Measurements from ENCODE around the gene PCSK1N. TPM values are rescaled to one million over a fixed set of nuclear protein-coding genes. Genes with fewer than 3 reads are reported as not detected.
A peak's percentile ranks its signal among the peaks of the same experiment; 100 is the strongest.

PCSK1N gene
- total RNA-seq, 1 donor from 2014 or later, result 0.33 TPM

DNA sequence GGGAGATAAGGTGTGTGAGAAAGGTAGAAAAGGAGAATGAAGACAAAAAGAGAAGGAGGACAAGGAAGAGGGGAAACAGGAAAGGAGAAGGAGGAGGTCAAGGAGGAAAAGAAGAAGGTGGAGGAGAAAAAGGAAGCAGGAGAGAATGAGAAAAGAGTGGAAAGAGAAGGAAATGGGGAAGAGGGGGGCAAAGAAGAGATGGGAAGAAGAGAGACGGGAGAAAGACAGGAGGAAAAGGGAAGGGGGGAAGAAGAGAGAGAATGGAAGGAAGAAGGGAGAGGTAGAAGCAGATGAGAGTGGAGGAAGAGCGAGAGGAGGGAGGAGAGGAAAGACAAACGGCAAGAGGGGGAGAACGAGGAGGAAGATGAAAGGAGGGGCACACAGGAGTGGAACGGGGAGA is 44.9 kb downstream of the PCSK1N start:
- Mint-ChIP-seq H3K27ac (peak overlapping the region; percentile 20), H3K4me1 (peaks cover 11% of the 10 kb centered on the region), H3K9me3 (no peaks in the 10 kb centered on the region)

DNA sequence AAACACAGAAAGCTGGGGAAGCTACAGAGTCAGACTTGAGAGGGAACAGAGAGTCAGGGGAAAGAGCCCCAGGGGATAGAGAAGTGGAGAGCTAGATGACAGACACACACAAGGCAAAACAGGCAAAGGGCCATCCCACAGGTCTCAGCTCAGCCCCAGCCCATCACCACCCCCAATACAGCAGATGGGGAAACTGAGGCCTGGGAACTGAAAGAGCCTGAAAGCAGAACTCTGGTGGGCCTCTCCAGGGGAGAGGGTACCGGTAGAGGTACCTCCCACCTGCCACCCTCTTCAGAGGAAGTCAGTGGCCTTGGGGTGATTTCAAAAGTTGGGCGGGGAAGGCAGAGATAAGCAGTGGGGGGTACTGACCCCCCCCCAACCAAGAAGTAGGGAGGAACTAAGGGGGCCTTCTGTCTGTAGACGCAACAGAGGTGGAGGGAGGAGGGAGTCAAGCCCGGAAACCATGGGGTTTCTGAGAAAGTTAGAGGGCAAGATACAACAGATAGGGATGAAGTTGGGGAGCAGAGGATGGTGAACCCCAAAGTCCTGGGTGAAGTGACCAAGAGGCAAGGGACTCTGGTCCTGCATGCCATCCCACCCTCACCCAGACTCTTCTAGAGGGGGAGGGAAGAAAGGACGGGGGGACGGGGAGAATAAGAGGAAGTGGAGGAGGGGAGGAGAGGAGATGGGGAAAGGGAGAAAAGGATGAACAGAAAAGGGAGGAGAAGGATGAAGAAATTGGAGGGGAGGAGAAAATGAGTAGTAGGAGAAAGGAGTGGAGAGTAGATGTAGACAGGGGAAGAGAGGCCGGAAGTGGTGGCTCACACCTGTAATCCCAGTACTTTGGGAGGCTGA is 45.8 kb downstream of the PCSK1N start:
- DNase-seq, result no peak
- intact Hi-C loops (cut with micrococcal nuclease), result no loop called here
- Mint-ChIP-seq H3K4me3 (no peak overlapping the region), H3K36me3 (ENCODE audit: low read depth) (no peaks in the 10 kb centered on the region), H3K9me3 (no peaks in the 10 kb centered on the region), H3K27me3 (peaks cover 13% of the 10 kb centered on the region), H3K27ac (no peak overlapping the region), H3K4me1 (peaks cover 11% of the 10 kb centered on the region)

More for the DNA sequence above, 44.9 kb downstream of the PCSK1N start:
- peaks cover 13% of the 10 kb centered on the region for H3K27me3 Mint-ChIP-seq
- no peak overlapping the region for H3K4me3 Mint-ChIP-seq
- no peak for DNase-seq
- intact Hi-C loops (cut with micrococcal nuclease), result no loop called here
- no peaks in the 10 kb centered on the region for H3K36me3 Mint-ChIP-seq (ENCODE audit: low read depth)

DNA sequence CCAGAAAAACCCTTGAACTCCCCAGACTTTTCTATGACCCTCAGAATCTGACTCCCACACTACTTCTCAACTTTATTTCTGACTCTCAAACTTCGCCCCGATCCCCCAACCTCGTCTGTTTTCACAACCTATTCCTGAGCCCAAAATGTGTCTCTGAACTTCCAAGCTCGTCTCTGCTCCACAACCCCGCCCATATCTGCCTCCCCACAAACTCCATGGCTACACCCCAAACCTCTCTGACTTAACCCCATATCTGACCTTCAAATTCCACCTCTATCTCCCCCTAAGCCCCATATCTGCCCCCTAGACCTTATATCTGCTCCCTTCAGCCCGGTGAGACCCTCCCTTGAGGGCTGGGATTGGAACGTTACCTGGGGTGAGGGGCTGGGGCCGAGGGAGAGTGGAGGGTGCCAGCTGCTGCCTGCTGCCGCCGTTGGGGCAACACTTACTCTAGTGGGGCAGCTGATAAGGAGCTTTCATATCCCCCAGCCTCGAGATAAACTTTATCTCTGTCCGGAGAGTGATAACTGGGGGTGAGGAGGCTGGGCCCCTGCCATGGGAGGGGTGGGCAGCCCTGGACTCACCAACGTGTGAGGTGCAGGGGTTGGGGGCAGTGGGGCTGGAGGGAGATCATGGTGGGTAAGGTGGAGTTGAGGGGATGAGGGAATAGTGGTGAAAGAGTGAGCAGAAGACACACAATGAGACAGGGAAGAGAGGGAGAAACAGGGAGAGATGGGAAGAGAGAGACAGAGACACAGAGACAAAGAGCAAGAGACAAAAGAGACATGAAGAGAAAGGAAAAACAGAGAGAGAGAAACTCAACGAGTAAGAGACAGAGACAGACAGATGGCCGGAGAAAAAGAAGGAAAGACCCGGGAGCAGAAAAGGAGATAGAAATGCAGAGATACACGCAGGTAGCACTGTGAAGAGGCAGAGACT is 47.6 kb downstream of the PCSK1N start:
- Mint-ChIP-seq H3K4me1 (peaks cover 11% of the 10 kb centered on the region), H3K9me3 (no peaks in the 10 kb centered on the region), H3K4me3 (no peak overlapping the region), H3K36me3 (ENCODE audit: low read depth) (no peaks in the 10 kb centered on the region), H3K27ac (no peak overlapping the region), H3K27me3 (peaks cover 13% of the 10 kb centered on the region)
- DNase-seq, result no peak
- intact Hi-C loops (cut with micrococcal nuclease), result no loop called here

DNA sequence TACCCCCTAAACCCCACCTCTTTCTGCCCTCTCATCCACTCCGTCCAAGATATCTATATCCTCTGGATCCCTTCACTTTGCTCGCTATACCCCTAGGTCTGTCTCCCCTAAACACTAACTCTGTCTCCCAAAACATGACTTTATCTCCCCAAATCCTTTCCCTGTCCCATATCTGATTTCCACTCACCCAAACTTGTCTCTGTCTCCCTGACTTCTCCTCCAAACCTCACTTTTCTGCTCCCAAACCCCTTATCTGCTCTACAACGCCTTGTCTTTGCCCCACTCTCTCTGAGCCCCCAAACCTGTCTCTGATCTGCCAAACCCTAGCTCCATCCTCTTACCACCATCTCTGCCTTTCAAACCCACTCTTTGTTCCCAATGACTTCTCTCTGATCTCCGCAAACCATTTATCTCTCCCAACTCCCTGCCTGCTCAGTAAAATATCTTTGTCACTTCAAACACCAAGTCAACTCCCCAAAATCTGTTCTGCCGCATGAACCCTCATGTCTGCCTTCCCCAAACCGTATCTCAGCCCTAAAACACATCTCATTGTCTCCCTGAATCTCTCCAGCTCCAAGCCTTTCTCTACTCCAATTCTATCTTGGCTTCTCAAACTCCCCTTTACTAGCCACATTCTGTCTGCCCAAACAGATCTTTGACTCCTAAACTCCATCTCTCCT is 48.4 kb downstream of the PCSK1N start:
- no peaks in the 10 kb centered on the region for H3K9me3 Mint-ChIP-seq
- H3K27me3 Mint-ChIP-seq, result peaks cover 13% of the 10 kb centered on the region
- H3K27ac Mint-ChIP-seq, result no peak overlapping the region
- H3K4me1 Mint-ChIP-seq, result peaks cover 11% of the 10 kb centered on the region
- no peaks in the 10 kb centered on the region for H3K36me3 Mint-ChIP-seq (ENCODE audit: low read depth)
- H3K4me3 Mint-ChIP-seq, result no peak overlapping the region
- intact Hi-C loops (cut with micrococcal nuclease), result no loop called here
- no peak for DNase-seq

DNA sequence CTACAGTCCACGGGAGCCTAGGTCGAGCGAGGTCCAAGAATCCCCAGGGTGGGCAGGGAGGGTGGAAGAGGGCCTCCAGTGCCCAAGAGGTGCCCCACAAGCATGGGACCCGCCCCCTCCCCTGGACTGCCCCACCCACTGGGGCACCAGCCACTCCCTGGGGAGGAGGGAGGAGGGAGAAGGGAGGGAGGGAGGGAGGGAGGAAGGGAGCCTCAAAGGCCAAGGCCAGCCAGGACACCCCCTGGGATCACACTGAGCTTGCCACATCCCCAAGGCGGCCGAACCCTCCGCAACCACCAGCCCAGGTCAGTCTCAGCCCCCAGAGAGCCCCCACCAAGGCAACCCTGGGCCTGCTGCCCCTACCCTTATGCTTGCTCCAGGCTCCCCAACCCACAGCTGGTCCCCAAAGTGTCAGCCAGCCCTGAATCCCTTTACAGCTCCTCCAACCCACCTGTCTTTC is 49.0 kb downstream of the PCSK1N start, which contains the start of gene GATA1:
GATA1 (plus strand) TSS at position 250 of the 460 bp plus-strand sequence. CDS start 4,520 bp downstream, outside the sequence.
- no peak within 1 kb of the TSS for H3K4me3 Mint-ChIP-seq
- intact Hi-C loops (cut with micrococcal nuclease), result no loop called here
- H3K36me3 Mint-ChIP-seq (ENCODE audit: low read depth), result no peaks in the 10 kb centered on the region
- H3K4me1 Mint-ChIP-seq, result peaks cover 11% of the 10 kb centered on the region
- no peaks in the 10 kb centered on the region for H3K9me3 Mint-ChIP-seq
- H3K27ac Mint-ChIP-seq, result no peak within 1 kb of the TSS
- peaks cover 13% of the 10 kb centered on the region for H3K27me3 Mint-ChIP-seq
- DNase-seq, result no peak

DNA sequence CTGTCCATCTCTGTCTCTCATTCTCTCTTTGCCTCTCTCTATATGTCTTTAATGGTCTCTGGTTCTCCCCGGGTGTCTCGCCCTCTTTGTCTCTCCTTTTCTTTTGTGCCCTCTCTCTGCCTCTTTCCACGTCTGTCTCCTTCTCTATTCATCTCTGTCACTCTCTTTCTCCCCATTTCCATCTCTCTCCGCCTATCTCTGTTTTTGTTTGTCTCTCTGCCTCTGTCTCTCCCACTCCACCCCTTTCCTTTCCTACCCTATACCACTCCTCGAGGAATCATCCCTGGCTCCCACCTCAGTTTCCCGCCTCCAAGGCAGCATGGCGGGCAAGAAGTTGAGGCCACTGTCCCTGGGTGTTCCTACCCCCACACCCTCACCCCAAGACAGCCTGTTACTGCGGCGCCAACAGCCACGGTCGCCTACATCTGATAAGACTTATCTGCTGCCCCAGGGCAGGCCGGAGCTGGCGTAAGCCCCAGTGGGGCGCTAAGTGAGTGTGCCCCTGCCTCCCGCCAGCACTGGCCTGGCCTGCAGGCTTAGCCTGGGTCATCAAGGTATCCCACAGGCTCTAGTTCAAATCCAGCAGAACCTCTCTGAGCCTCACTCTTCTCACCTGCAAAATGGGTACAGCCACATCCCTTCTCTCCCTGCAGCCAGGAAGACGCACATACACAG is 49.7 kb downstream of the PCSK1N start:
- DNase-seq, result no peak
- Mint-ChIP-seq H3K4me3 (no peak overlapping the region), H3K27ac (no peak overlapping the region), H3K27me3 (peaks cover 14% of the 10 kb centered on the region), H3K4me1 (peaks cover 11% of the 10 kb centered on the region), H3K9me3 (no peaks in the 10 kb centered on the region), H3K36me3 (ENCODE audit: low read depth) (no peaks in the 10 kb centered on the region)
- intact Hi-C loops (cut with micrococcal nuclease), result no loop called here

DNA sequence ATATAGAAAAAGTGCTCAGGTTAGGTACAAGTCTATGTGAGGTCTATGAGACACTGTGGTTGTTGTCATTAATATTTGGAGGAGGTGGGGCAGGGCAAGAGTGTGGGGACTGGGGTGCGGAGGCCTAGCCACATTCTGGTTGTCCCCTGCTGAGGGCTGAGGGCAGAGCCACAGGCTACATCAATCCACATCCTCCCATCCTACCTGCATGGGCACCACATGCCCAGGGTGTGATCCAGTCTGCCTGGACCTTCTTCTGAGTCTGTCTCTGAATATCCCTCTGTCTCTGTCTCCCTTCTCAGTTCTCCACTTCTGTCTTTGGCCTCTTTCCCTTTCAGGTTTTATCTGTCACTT is 50.2 kb downstream of the PCSK1N start:
- no peak overlapping the region for H3K4me3 Mint-ChIP-seq
- H3K27ac Mint-ChIP-seq, result no peak overlapping the region
- intact Hi-C loops (cut with micrococcal nuclease), result no loop called here
- H3K27me3 Mint-ChIP-seq, result peaks cover 14% of the 10 kb centered on the region
- no peaks in the 10 kb centered on the region for H3K36me3 Mint-ChIP-seq (ENCODE audit: low read depth)
- peaks cover 11% of the 10 kb centered on the region for H3K4me1 Mint-ChIP-seq
- no peak for DNase-seq
- no peaks in the 10 kb centered on the region for H3K9me3 Mint-ChIP-seq

DNA sequence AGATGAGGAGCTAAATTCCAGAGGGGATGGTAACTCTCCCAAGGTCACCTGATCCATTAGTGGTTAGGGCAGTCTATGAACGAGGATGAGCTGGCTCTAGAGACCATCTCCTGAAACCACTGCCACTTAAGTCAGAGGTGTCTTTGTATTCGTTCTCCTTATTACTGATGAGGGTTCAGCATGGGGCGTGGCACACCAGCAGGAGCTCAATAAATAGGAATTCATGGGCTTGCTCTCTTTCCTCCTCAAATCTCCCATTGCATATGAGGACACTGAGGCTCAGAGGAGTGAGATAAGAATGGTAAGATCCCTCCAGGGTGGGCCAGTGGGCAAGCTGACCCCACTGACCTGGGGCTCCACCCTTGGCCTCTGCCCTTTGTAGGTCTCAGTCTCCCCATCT is 50.7 kb downstream of the PCSK1N start:
- Mint-ChIP-seq H3K27ac (no peak overlapping the region), H3K4me1 (peaks cover 10% of the 10 kb centered on the region), H3K36me3 (ENCODE audit: low read depth) (no peaks in the 10 kb centered on the region), H3K27me3 (peaks cover 14% of the 10 kb centered on the region), H3K9me3 (no peaks in the 10 kb centered on the region), H3K4me3 (no peak overlapping the region)
- DNase-seq, result no peak
- intact Hi-C loops (cut with micrococcal nuclease), result no loop called here

DNA sequence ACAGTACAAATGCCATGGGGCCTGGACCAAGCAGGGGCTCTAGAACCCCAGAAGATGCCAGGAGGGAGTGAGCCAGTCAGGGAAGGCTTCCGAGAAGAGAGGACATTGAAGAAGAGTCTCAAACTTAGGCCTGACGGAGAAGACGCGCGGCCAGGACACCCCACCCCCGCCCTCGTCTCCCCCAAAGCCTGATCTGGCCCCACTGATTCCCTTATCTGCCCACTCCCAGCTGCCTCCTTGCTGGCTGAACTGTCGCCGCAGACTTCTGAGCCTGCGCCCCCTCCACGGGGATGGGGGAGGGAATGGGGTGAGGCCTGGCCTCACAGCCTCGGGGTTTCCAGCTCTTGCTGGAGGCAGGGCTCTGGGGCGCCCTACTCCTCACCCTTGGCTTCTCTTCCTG is 52.6 kb downstream of the PCSK1N start:
- no peaks in the 10 kb centered on the region for H3K9me3 Mint-ChIP-seq
- H3K4me1 Mint-ChIP-seq, result peaks cover 3% of the 10 kb centered on the region
- no peaks in the 10 kb centered on the region for H3K36me3 Mint-ChIP-seq (ENCODE audit: low read depth)
- intact Hi-C loops (cut with micrococcal nuclease), result no loop called here
- H3K27ac Mint-ChIP-seq, result no peak overlapping the region
- peaks cover 14% of the 10 kb centered on the region for H3K27me3 Mint-ChIP-seq
- DNase-seq, result no peak
- H3K4me3 Mint-ChIP-seq, result no peak overlapping the region

DNA sequence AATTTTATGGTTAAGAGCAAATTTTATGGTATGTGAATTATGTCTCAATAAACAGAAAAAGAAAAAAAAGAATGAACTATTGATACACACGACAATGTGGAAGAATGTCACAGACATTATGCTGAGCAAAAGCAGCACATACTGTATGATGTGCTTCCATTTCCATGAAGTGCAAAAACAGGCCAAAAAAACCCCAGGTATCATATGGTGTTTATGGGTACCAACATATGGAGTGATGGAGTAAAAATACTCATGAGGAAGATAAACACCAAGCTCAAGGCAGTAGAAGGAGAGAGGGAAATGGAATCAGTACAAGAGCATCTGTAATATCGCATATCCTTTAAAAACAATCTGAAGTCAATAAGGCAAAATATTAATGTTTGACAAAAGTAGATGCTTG is 53.2 kb downstream of the PCSK1N start:
- intact Hi-C loops (cut with micrococcal nuclease), result no loop called here
- Mint-ChIP-seq H3K27me3 (peaks cover 16% of the 10 kb centered on the region), H3K27ac (no peak overlapping the region), H3K36me3 (ENCODE audit: low read depth) (no peaks in the 10 kb centered on the region), H3K4me1 (peaks cover 3% of the 10 kb centered on the region), H3K4me3 (no peak overlapping the region), H3K9me3 (no peaks in the 10 kb centered on the region)
- no peak for DNase-seq

DNA sequence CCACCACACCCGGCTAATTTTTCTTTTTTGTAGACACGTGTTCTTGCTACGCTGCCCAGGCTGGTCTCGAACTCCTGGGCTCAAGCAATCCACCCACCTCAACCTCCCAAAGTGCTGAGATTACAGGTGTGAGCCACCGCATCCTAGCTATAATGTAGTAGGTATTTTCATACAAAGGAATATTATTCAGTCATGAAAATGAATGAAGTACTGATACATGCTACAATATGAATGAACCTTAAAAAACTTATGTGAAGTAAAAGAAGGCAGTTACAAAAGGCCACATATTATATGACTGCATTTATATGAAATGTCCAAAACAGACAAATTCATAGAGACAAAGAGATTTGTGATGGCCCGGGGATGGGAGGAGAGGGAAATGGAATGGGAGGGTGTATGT is 53.7 kb downstream of the PCSK1N start:
- no peak for DNase-seq
- Mint-ChIP-seq H3K27ac (no peak overlapping the region), H3K9me3 (no peaks in the 10 kb centered on the region), H3K4me1 (no peaks in the 10 kb centered on the region), H3K36me3 (ENCODE audit: low read depth) (no peaks in the 10 kb centered on the region), H3K27me3 (peaks cover 16% of the 10 kb centered on the region), H3K4me3 (no peak overlapping the region)
- intact Hi-C loops (cut with micrococcal nuclease), result no loop called here

Measured in activated CD4-positive, alpha-beta T cell treated with anti-CD3 and anti-CD28 coated beads, Interleukin-2, amount 10 ng/mL, durations not matched to agents 24 days and 14 days (primary cell).